Measurements from ENCODE around the gene HHIPL1. TPM values are rescaled to one million over a fixed set of nuclear protein-coding genes. Genes with fewer than 3 reads are reported as not detected.
A peak's percentile ranks its signal among the peaks of the same experiment; 100 is the strongest.

HHIPL1 gene
- total RNA-seq, 1 experiment from 2014 or later = 2.6 TPM

- no peak overlapping the region for H3K56ac ChIP-seq (ENCODE audit: insufficient read length, low read depth, low read length)
- Mint-ChIP-seq H3K36me3 (ENCODE audit: insufficient read depth in 1 of 3, low read depth in 3 of 3) (no peaks in the 10 kb centered on the region), H3K27me3 (ENCODE audit: low read depth) (peaks cover 28% of the 10 kb centered on the region), H3K27ac (peak overlapping the region in 1 of 3 experiments; percentile 73; a peak in 3 of 7 replicates), H3K4me3 (no peak overlapping the region), H3K9me3 (no peaks in the 10 kb centered on the region), H3K4me1 (peaks cover 10 to 18% of the 10 kb centered on the region in 2 experiments)
- H3K23me2 ChIP-seq (ENCODE audit: insufficient read length, low read depth, low read length, poor library complexity, severe bottlenecking) = no peaks in the 10 kb centered on the region
- no peak overlapping the region for H4K5ac ChIP-seq (ENCODE audit: insufficient read length, low read depth, low read length)
- H4K20me1 ChIP-seq (ENCODE audit: control insufficient read depth, insufficient read depth, insufficient read length) = no peaks in the 10 kb centered on the region
- H3T11ph ChIP-seq (ENCODE audit: low read length) = no peak overlapping the region
- no peak overlapping the region for H2BK12ac ChIP-seq (ENCODE audit: insufficient read length, low read depth, low read length)
- no peaks in the 10 kb centered on the region for H3K27me3 ChIP-seq (ENCODE audit: insufficient read depth, low read length)
- H4K91ac ChIP-seq (ENCODE audit: insufficient read length, low read depth, low read length) = no peak overlapping the region
- no peaks in the 10 kb centered on the region for H3K9me3 ChIP-seq (ENCODE audit: control insufficient read depth, low read depth, low read length)
- no peak overlapping the region for H2AFZ ChIP-seq (ENCODE audit: low read length)
- H3K4ac ChIP-seq (ENCODE audit: low read depth, low read length) = no peak overlapping the region
- no peak overlapping the region for H3K4me2 ChIP-seq (ENCODE audit: insufficient read depth, insufficient read length, low read length)
- H2BK20ac ChIP-seq (ENCODE audit: low read depth, low read length, poor library complexity, severe bottlenecking) = no peak overlapping the region
- H3K79me2 ChIP-seq (ENCODE audit: insufficient read depth, low read length) = no peaks in the 10 kb centered on the region
- no peak overlapping the region for H2BK120ac ChIP-seq (ENCODE audit: low read depth, low read length, poor library complexity, severe bottlenecking)
- H4K8ac ChIP-seq (replicated peaks; ENCODE audit: insufficient read length, low read depth, low read length) = no peak overlapping the region
- no peaks in the 10 kb centered on the region for H3K4me1 ChIP-seq (ENCODE audit: insufficient read depth, low read length)
- no peak for TF ChIP-seq CTCF (conservative IDR thresholded peaks at IDR 0.05)
- H2BK15ac ChIP-seq (ENCODE audit: low read depth, low read length) = no peak overlapping the region
- H2AK5ac ChIP-seq (ENCODE audit: insufficient read length, low read length) = no peak overlapping the region
- H3K14ac ChIP-seq (ENCODE audit: insufficient read depth, low read length) = no peak overlapping the region
- H3K23ac ChIP-seq (ENCODE audit: insufficient read length, low read depth, low read length) = no peak overlapping the region
- no peak for DNase-seq
- WGBS (ENCODE audit: extremely low coverage, insufficient read length, low lambda C conversion rate) = no CpG with 5 or more reads among the region's 11 CpGs
- no peak overlapping the region for H3K18ac ChIP-seq (ENCODE audit: insufficient read length, low read depth, low read length)
- no peak overlapping the region for H3K27ac ChIP-seq (ENCODE audit: insufficient read length, low read depth, low read length)
- H3K79me1 ChIP-seq (ENCODE audit: insufficient read depth, low read depth, low read length, poor library complexity, severe bottlenecking) = no peaks in the 10 kb centered on the region
- H3K9ac ChIP-seq (ENCODE audit: extremely low read depth, insufficient read length, low read length) = no peak overlapping the region
- no peak overlapping the region for H2BK5ac ChIP-seq (ENCODE audit: insufficient read length, low read length)
These were observed 32.7 kb upstream of the HHIPL1 start for GRCh38 chr14:99612071-99612737.

Data from H9 (cell line).